GM23338 (cell line): ENCODE measurements around the gene ZFHX3. TPM values are rescaled to one million over a fixed set of nuclear protein-coding genes. Genes with fewer than 3 reads are reported as not detected.

ENCODE experiments used
- ATAC-seq: fragments of 200-7000 bp; cut with Tn5 transposase; 3 replicates; pipeline ENCODE4 v1.9.1; 2020
- DNase-seq: peaks from one replicate; pipeline ENCODE4 v3.0.0-alpha.2; 2015; ENCODE audit warnings: low spot score
- H2AFZ ChIP-seq: fragments of 200-600 bp; sonication (generic); 2 replicates; pipeline ENCODE4 v1.8.0; 2016; ENCODE audit warnings: antibody characterized with exemption, mild to moderate bottlenecking, moderate library complexity
- H3F3A ChIP-seq: fragments of 200-600 bp; sonication (generic); replicated peaks from 2 replicates; pipeline ENCODE4 v1.8.0; 2017; ENCODE audit warnings: antibody characterized with exemption, mixed run types, low read depth
- H3K27ac ChIP-seq: fragments of 200-600 bp; sonication (generic); 2 replicates; pipeline ENCODE4 v1.6.1; 2016; ENCODE audit warnings: low read depth
- H3K27me3 ChIP-seq: fragments of 200-600 bp; sonication (generic); 2 replicates; pipeline ENCODE4 v1.8.0; 2016; ENCODE audit warnings: mild to moderate bottlenecking, mixed run types, moderate library complexity; ENCODE audit not compliant: insufficient read depth
- H3K36me3 ChIP-seq: fragments of 200-600 bp; sonication (generic); 2 replicates; pipeline ENCODE4 v1.8.0; 2016; ENCODE audit warnings: mild to moderate bottlenecking; ENCODE audit not compliant: insufficient read depth
- H3K4me1 ChIP-seq: fragments of 200-600 bp; sonication (generic); 2 replicates; pipeline ENCODE4 v1.8.0; 2016; ENCODE audit warnings: mild to moderate bottlenecking, moderate library complexity; ENCODE audit not compliant: insufficient read depth
- H3K4me2 ChIP-seq: fragments of 200-600 bp; sonication (generic); 2 replicates; pipeline ENCODE4 v1.7.1; 2017; ENCODE audit warnings: mixed run types
- H3K4me3 ChIP-seq: fragments of 200-600 bp; sonication (generic); 2 replicates; pipeline ENCODE4 v1.6.1; 2016; ENCODE audit warnings: mixed run types
- H3K79me2 ChIP-seq: fragments of 200-600 bp; sonication (generic); replicated peaks from 2 replicates; pipeline ENCODE4 v1.8.0; 2017; ENCODE audit warnings: mild to moderate bottlenecking; ENCODE audit not compliant: insufficient read depth
- H3K9me2 ChIP-seq: fragments of 200-600 bp; sonication (generic); 2 replicates; pipeline ENCODE4 v1.8.0; 2017; ENCODE audit not compliant: insufficient read depth
- H4K20me1 ChIP-seq: fragments of 200-600 bp; sonication (generic); replicated peaks from 2 replicates; pipeline ENCODE4 v1.8.0; 2017; ENCODE audit warnings: mild to moderate bottlenecking; ENCODE audit not compliant: insufficient read depth
- H3K27ac Mint-ChIP-seq: 2 replicates; pipeline ENCODE4 v1.8.0; 2020; ENCODE audit warnings: inconsistent platforms, mild to moderate bottlenecking, moderate library complexity, mixed read lengths
- H3K27me3 Mint-ChIP-seq: 3 replicates; pipeline ENCODE4 v1.8.0; 2022; ENCODE audit warnings: low read depth, mild to moderate bottlenecking, moderate library complexity, mixed read lengths, inconsistent platforms; ENCODE audit not compliant: insufficient read depth, poor library complexity
- H3K36me3 Mint-ChIP-seq: 3 replicates; pipeline ENCODE4 v1.8.0; 2021; ENCODE audit warnings: low read depth, mild to moderate bottlenecking, inconsistent platforms, moderate library complexity, mixed read lengths
- H3K4me1 Mint-ChIP-seq: 3 replicates; pipeline ENCODE4 v1.8.0; 2020; ENCODE audit warnings: mild to moderate bottlenecking, inconsistent platforms, mixed read lengths
- H3K4me3 Mint-ChIP-seq: 3 replicates; pipeline ENCODE4 v1.8.0; 2021; ENCODE audit warnings: moderate library complexity, mild to moderate bottlenecking, inconsistent platforms, mixed read lengths
- H3K9me3 Mint-ChIP-seq: 3 replicates; pipeline ENCODE4 v1.8.0; 2020; ENCODE audit warnings: moderate library complexity, mild to moderate bottlenecking, inconsistent platforms, mixed read lengths
- CREB1 ChIP-seq: fragments of 250-450 bp; sonication (Bioruptor Pico); IDR thresholded peaks from 2 replicates; pipeline ENCODE4 v1.5.0; 2020; ENCODE audit warnings: low read depth, mild to moderate bottlenecking, moderate library complexity
- CTCF ChIP-seq, 2 experiments: fragments of 200-600 bp in 1 of 2; sonication (generic) in 1 of 2; conservative IDR thresholded peaks; 2 replicates each; pipeline versions ENCODE4 v1.5.1 to v1.6.1; 2016 to 2017; ENCODE audit warnings: antibody characterized with exemption in 2 of 2, low read depth in 2 of 2, mild to moderate bottlenecking in 2 of 2, moderate library complexity in 1 of 2
- EZH2 ChIP-seq: fragments of 200-600 bp; sonication (generic); IDR thresholded peaks from one replicate; pipeline ENCODE4 v1.8.0; 2017; ENCODE audit warnings: antibody characterized with exemption, mild to moderate bottlenecking, low read depth; ENCODE audit not compliant: unreplicated experiment
- EZH2phosphoT487 ChIP-seq: fragments of 200-600 bp; sonication (generic); IDR thresholded peaks from one replicate; pipeline ENCODE4 v1.8.1; 2018; ENCODE audit warnings: antibody characterized with exemption; ENCODE audit not compliant: unreplicated experiment
- JUNB ChIP-seq: IDR thresholded peaks from one replicate; pipeline ENCODE4 v1.6.1; 2016; ENCODE audit warnings: antibody characterized with exemption; ENCODE audit not compliant: unreplicated experiment
- NANOG ChIP-seq: IDR thresholded peaks from 2 replicates; pipeline ENCODE4 v1.6.1; 2016; ENCODE audit warnings: antibody characterized with exemption, borderline replicate concordance
- POLR2AphosphoS5 ChIP-seq: IDR thresholded peaks from 2 replicates; pipeline ENCODE4 v1.6.1; 2016; ENCODE audit warnings: antibody characterized with exemption, low read depth
- REST ChIP-seq: IDR thresholded peaks from one replicate; pipeline ENCODE4 v1.6.1; 2018; ENCODE audit warnings: antibody characterized with exemption; ENCODE audit not compliant: unreplicated experiment
- STAT1 ChIP-seq: IDR thresholded peaks from one replicate; pipeline ENCODE4 v1.6.1; 2016; ENCODE audit warnings: antibody characterized with exemption; ENCODE audit not compliant: unreplicated experiment
- ZNF114 ChIP-seq: fragments of 250-450 bp; sonication (Bioruptor Pico); IDR thresholded peaks from 2 replicates; pipeline ENCODE4 v1.5.0; 2020; ENCODE audit warnings: mild to moderate bottlenecking, moderate library complexity
- ZNF331 ChIP-seq: fragments of 250-450 bp; sonication (Bioruptor Pico); IDR thresholded peaks from 2 replicates; pipeline ENCODE4 v1.5.0; 2020; ENCODE audit warnings: low read depth, mild to moderate bottlenecking, moderate library complexity
- polyA plus RNA-seq: library from polyadenylated mRNA; unstranded; fragments of >200 nt; fragmentation: Nextera tagmentation; extraction: Ambion mirVana; gene quantifications from 2 replicates; pipeline ENCODE4 v1.2.1, GENCODE V29; 2016
- total RNA-seq: library from RNA; depleted of rRNA; stranded (reverse); fragments of >200 nt; shearing (Covaris generic); gene quantifications from 2 replicates; pipeline ENCODE4 v1.2.3, GENCODE V29; 2014
- TF ChIP-seq, protein P1 (sequence below): fragments of 250-450 bp; sonication (Bioruptor Pico); IDR thresholded peaks from 2 replicates; pipeline ENCODE4 v1.5.0; 2020; ENCODE audit warnings: mild to moderate bottlenecking, moderate library complexity
- TF ChIP-seq, protein P2 (sequence below): IDR thresholded peaks from 2 replicates; pipeline ENCODE4 v1.6.1; 2016; ENCODE audit warnings: antibody characterized with exemption

Gene ZFHX3
- total and polyA plus RNA-seq, 2 experiments from 2014 or later, result 1.0 to 1.5 TPM

DNA sequence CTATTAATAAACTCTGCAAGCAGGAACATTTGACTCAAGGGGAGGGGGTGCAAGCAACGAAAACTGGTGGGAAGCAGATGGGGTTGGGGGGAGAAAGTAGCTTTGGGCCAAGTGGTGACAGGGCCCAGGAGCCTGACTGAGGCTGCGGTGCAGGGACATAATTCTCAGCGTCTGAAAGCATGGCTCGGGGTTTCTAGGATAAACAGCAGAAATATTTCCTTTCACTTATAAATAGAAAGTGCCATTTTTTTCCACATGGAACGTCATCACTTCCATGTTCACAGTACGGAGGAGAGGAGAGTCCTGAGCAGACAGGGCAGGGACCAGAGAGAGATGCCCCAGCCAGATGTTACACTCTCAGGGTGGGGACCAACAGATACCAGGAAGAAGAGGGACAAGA lies 197.1 kb downstream of the ZFHX3 start:
- no peak overlapping the region for H3K27ac ChIP-seq
- H3K4me3 ChIP-seq, result no peak overlapping the region
- H3F3A ChIP-seq, result peaks cover 3% of the 10 kb centered on the region; the same call in 1 of the 2 replicates
- H3K4me2 ChIP-seq, result no peak overlapping the region
- Mint-ChIP-seq H3K36me3 (no peaks in the 10 kb centered on the region), H3K27ac (no peak overlapping the region), H3K27me3 (peaks cover 6% of the 10 kb centered on the region), H3K4me1 (peaks cover 29% of the 10 kb centered on the region), H3K9me3 (no peaks in the 10 kb centered on the region), H3K4me3 (no peak overlapping the region)
- no peaks in the 10 kb centered on the region for H3K79me2 ChIP-seq
- no peak overlapping the region for H2AFZ ChIP-seq
- H4K20me1 ChIP-seq, result no peaks in the 10 kb centered on the region
- no peaks in the 10 kb centered on the region for H3K9me2 ChIP-seq
- H3K36me3 ChIP-seq, result no peaks in the 10 kb centered on the region
- no peak for ATAC-seq
- TF ChIP-seq REST, result no peak
- no peak for TF ChIP-seq EZH2phosphoT487
- TF ChIP-seq CTCF (conservative IDR thresholded peaks at IDR 0.05; ENCODE audit: low read depth in 2 of 2), result no peak
- TF ChIP-seq JUNB, result no peak
- no peak for TF ChIP-seq ZNF114 (CRISPR knock-in tag)
- TF ChIP-seq EZH2, result no peak
- TF ChIP-seq, protein P1, sequence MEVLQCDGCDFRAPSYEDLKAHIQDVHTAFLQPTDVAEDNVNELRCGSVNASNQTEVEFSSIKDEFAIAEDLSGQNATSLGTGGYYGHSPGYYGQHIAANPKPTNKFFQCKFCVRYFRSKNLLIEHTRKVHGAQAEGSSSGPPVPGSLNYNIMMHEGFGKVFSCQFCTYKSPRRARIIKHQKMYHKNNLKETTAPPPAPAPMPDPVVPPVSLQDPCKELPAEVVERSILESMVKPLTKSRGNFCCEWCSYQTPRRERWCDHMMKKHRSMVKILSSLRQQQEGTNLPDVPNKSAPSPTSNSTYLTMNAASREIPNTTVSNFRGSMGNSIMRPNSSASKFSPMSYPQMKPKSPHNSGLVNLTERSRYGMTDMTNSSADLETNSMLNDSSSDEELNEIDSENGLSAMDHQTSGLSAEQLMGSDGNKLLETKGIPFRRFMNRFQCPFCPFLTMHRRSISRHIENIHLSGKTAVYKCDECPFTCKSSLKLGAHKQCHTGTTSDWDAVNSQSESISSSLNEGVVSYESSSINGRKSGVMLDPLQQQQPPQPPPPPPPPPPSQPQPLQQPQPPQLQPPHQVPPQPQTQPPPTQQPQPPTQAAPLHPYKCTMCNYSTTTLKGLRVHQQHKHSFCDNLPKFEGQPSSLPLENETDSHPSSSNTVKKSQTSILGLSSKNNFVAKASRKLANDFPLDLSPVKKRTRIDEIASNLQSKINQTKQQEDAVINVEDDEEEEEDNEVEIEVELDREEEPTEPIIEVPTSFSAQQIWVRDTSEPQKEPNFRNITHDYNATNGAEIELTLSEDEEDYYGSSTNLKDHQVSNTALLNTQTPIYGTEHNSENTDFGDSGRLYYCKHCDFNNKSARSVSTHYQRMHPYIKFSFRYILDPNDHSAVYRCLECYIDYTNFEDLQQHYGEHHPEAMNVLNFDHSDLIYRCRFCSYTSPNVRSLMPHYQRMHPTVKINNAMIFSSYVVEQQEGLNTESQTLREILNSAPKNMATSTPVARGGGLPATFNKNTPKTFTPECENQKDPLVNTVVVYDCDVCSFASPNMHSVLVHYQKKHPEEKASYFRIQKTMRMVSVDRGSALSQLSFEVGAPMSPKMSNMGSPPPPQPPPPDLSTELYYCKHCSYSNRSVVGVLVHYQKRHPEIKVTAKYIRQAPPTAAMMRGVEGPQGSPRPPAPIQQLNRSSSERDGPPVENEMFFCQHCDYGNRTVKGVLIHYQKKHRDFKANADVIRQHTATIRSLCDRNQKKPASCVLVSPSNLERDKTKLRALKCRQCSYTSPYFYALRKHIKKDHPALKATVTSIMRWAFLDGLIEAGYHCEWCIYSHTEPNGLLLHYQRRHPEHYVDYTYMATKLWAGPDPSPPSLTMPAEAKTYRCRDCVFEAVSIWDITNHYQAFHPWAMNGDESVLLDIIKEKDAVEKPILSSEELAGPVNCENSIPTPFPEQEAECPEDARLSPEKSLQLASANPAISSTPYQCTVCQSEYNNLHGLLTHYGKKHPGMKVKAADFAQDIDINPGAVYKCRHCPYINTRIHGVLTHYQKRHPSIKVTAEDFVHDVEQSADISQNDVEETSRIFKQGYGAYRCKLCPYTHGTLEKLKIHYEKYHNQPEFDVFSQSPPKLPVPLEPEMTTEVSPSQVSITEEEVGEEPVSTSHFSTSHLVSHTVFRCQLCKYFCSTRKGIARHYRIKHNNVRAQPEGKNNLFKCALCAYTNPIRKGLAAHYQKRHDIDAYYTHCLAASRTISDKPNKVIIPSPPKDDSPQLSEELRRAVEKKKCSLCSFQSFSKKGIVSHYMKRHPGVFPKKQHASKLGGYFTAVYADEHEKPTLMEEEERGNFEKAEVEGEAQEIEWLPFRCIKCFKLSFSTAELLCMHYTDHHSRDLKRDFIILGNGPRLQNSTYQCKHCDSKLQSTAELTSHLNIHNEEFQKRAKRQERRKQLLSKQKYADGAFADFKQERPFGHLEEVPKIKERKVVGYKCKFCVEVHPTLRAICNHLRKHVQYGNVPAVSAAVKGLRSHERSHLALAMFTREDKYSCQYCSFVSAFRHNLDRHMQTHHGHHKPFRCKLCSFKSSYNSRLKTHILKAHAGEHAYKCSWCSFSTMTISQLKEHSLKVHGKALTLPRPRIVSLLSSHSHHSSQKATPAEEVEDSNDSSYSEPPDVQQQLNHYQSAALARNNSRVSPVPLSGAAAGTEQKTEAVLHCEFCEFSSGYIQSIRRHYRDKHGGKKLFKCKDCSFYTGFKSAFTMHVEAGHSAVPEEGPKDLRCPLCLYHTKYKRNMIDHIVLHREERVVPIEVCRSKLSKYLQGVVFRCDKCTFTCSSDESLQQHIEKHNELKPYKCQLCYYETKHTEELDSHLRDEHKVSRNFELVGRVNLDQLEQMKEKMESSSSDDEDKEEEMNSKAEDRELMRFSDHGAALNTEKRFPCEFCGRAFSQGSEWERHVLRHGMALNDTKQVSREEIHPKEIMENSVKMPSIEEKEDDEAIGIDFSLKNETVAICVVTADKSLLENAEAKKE (CRISPR knock-in tag), result no peak
- no peak for TF ChIP-seq STAT1
- TF ChIP-seq, protein P2, sequence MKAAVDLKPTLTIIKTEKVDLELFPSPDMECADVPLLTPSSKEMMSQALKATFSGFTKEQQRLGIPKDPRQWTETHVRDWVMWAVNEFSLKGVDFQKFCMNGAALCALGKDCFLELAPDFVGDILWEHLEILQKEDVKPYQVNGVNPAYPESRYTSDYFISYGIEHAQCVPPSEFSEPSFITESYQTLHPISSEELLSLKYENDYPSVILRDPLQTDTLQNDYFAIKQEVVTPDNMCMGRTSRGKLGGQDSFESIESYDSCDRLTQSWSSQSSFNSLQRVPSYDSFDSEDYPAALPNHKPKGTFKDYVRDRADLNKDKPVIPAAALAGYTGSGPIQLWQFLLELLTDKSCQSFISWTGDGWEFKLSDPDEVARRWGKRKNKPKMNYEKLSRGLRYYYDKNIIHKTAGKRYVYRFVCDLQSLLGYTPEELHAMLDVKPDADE, result no peak
- TF ChIP-seq NANOG, result no peak
- TF ChIP-seq ZNF331 (CRISPR knock-in tag), result no peak
- TF ChIP-seq POLR2AphosphoS5, result no peak
- no peak for TF ChIP-seq CREB1 (CRISPR knock-in tag)
- peaks cover 29% of the 10 kb centered on the region for H3K4me1 ChIP-seq
- no peak for DNase-seq
- no peaks in the 10 kb centered on the region for H3K27me3 ChIP-seq
